Right renal pelvis (tissue), 4 donors: ENCODE results near the gene LRRC3C. TPM values are rescaled to one million over a fixed set of nuclear protein-coding genes. Genes with fewer than 3 reads are reported as not detected.

Source experiments
- DNase-seq, 4 donors: peaks; one replicate each; pipeline ENCODE4 v3.0.0-alpha.2; 2013; ENCODE audit warnings: low read depth in 4 of 4, low spot score in 3 of 4, missing footprints in 1 of 4
- polyA plus RNA-seq, 4 donors: library from polyadenylated mRNA; unstranded; fragments of 120-200 nt; gene quantifications; one replicate each; pipeline ENCODE4 v1.2.1, GENCODE V29; 2013; ENCODE audit not compliant: insufficient read length in 4 of 4

Gene LRRC3C
- polyA plus RNA-seq, 4 donors, result 0.17 TPM; not detected in 3

- DNase-seq, result no peak
Measured at GRCh38 chr17:39923836-39924690, 3.5 kb upstream of the LRRC3C start.

GRCh38 chr17:39924691-39925055 is 2.9 kb upstream of the LRRC3C start:
- DNase-seq, result no peak

- DNase-seq, result no peak
Measured at GRCh38 chr17:39925282-39926134, 2.0 kb upstream of the LRRC3C start.

- DNase-seq, result no peak
Measured at GRCh38 chr17:39926135-39926587, 1.4 kb upstream of the LRRC3C start.

GRCh38 chr17:39926588-39927100 is 888 bp upstream of the LRRC3C start:
- no peak for DNase-seq

- no peak for DNase-seq
Measured at GRCh38 chr17:39927929-39928857, 661 bp downstream of the LRRC3C start.

GRCh38 chr17:39928858-39929645 is 1.5 kb downstream of the LRRC3C start:
- no peak for DNase-seq

GRCh38 chr17:39929646-39930407 is 2.3 kb downstream of the LRRC3C start:
- no peak for DNase-seq

- no peak for DNase-seq
Measured at GRCh38 chr17:39933912-39934311, 6.4 kb downstream of the LRRC3C start.

- no peak for DNase-seq
Measured at GRCh38 chr17:39934324-39934723, 6.8 kb downstream of the LRRC3C start.

- no peak for DNase-seq
Measured at GRCh38 chr17:39935909-39936308, 8.4 kb downstream of the LRRC3C start.

GRCh38 chr17:39937447-39937846 is 9.9 kb downstream of the LRRC3C start:
- DNase-seq, result no peak

GRCh38 chr17:39938140-39938869 is 10.8 kb downstream of the LRRC3C start:
- DNase-seq, result no peak

- no peak for DNase-seq
Measured at GRCh38 chr17:39939106-39939505, 11.6 kb downstream of the LRRC3C start.

- peak in 3 of 4 donors; percentile 56 to 59 (median 56) for DNase-seq
Measured at GRCh38 chr17:39939588-39940419, 12.3 kb downstream of the LRRC3C start.

GRCh38 chr17:39943702-39944392 is 16.3 kb downstream of the LRRC3C start:
- DNase-seq, result no peak

- DNase-seq, result no peak
Measured at GRCh38 chr17:39944393-39944711, 16.8 kb downstream of the LRRC3C start.
